ENCODE results near the gene TRPV6.

DNA sequence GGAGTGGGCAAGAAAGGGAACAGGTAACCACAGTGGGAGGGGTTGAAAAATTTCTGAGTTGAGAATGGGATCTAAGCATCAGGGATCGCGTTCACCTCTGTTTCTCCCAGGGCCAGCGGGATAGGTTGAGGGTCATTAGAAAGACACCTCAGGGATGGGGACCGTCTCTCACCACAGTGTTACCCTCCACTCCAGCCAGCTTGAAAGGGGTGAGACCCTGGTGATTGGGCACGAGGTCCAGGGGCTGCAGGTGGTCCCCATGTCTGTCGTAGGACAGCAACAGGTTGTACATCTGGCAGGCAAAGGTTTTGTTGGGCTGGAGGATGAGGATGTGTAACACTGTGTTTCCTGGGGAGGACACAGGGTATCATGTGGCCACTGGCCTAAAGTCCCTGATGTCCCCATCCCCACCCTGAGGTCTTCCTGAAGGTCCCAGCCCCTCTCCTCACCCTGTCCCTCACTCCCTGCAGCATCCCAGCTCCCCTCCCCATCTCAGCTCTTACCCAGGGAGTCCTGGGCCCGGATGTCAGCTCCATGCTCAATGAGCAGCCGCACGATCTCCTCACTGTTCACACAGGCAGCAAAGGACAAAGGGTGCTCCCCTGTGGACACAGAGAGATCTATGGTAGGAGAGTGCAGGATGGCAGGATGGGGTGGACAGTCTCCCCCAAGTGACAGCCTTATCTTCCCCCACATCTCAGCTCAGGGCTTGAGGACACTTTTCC is 9.1 kb downstream of the TRPV6 start:
- TF ChIP-seq, protein P1, sequence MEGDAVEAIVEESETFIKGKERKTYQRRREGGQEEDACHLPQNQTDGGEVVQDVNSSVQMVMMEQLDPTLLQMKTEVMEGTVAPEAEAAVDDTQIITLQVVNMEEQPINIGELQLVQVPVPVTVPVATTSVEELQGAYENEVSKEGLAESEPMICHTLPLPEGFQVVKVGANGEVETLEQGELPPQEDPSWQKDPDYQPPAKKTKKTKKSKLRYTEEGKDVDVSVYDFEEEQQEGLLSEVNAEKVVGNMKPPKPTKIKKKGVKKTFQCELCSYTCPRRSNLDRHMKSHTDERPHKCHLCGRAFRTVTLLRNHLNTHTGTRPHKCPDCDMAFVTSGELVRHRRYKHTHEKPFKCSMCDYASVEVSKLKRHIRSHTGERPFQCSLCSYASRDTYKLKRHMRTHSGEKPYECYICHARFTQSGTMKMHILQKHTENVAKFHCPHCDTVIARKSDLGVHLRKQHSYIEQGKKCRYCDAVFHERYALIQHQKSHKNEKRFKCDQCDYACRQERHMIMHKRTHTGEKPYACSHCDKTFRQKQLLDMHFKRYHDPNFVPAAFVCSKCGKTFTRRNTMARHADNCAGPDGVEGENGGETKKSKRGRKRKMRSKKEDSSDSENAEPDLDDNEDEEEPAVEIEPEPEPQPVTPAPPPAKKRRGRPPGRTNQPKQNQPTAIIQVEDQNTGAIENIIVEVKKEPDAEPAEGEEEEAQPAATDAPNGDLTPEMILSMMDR (IDR thresholded peaks at IDR 0.05), result no peak
- no peak for TF ChIP-seq POLR2A (IDR thresholded peaks at IDR 0.05)

Data from thyroid gland (tissue), 4 donors.